SK-N-SH treated with all-trans-retinoic acid at 6 μM for 48 hours (cell line): ENCODE results near the gene KIAA1958.
A peak's percentile ranks its signal among the peaks of the same experiment; 100 is the strongest.
"Not testable (repeated sequence)": the region's sequence is repeated elsewhere in the genome, so short reads cannot be mapped to it uniquely, and the experiment has no call there.

ENCODE experiments used
- ATAC-seq: fragments of 200-7000 bp; cut with Tn5 transposase; 3 replicates; pipeline ENCODE4 v1.9.1; 2020; ENCODE audit warnings: mild to moderate bottlenecking, moderate library complexity
- ARNTL ChIP-seq: fragments of 450-650 bp; formaldehyde crosslinking; IDR thresholded peaks from 2 replicates; pipeline ENCODE4 v1.5.0; 2020; ENCODE audit warnings: low read depth, mild to moderate bottlenecking, moderate library complexity, borderline replicate concordance
- BACH2 ChIP-seq: fragments of 250-450 bp; sonication (Bioruptor Pico); IDR thresholded peaks from 2 replicates; pipeline ENCODE4 v1.9.0; 2021; ENCODE audit warnings: mild to moderate bottlenecking, borderline replicate concordance
- CSDC2 ChIP-seq: fragments of 250-450 bp; sonication (Bioruptor Pico); IDR thresholded peaks from 2 replicates; pipeline ENCODE4 v1.5.0; 2020; ENCODE audit warnings: mild to moderate bottlenecking, moderate library complexity
- CSRNP3 ChIP-seq: fragments of 250-450 bp; sonication (Bioruptor Pico); IDR thresholded peaks from 2 replicates; pipeline ENCODE4 v1.5.1; 2021; ENCODE audit warnings: mild to moderate bottlenecking, moderate library complexity
- ESRRG ChIP-seq: fragments of 250-450 bp; sonication (Bioruptor Pico); IDR thresholded peaks from 2 replicates; pipeline ENCODE4 v1.6.1; 2021; ENCODE audit warnings: mild to moderate bottlenecking
- ISL1 ChIP-seq: fragments of 250-450 bp; sonication (Bioruptor Pico); IDR thresholded peaks from 2 replicates; pipeline ENCODE4 v2.1.2; 2022; ENCODE audit warnings: mild to moderate bottlenecking, moderate library complexity
- OSR1 ChIP-seq: fragments of 250-450 bp; sonication (Bioruptor Pico); IDR thresholded peaks from 2 replicates; pipeline ENCODE4 v1.8.0; 2022; ENCODE audit warnings: moderate library complexity, mild to moderate bottlenecking, inconsistent platforms
- PATZ1 ChIP-seq: fragments of 250-450 bp; sonication (Bioruptor Pico); IDR thresholded peaks from 2 replicates; pipeline ENCODE4 v1.8.0; 2020; ENCODE audit warnings: mild to moderate bottlenecking, moderate library complexity, borderline replicate concordance
- PPARA ChIP-seq: fragments of 250-450 bp; sonication (Bioruptor Pico); IDR thresholded peaks from 2 replicates; pipeline ENCODE4 v1.5.0; 2020; ENCODE audit warnings: mild to moderate bottlenecking, borderline replicate concordance
- RARB ChIP-seq: fragments of 250-450 bp; sonication (Bioruptor Pico); IDR thresholded peaks from 2 replicates; pipeline ENCODE4 v1.8.0; 2021; ENCODE audit warnings: mild to moderate bottlenecking, moderate library complexity
- SNAI2 ChIP-seq: fragments of 250-450 bp; sonication (Bioruptor Pico); IDR thresholded peaks from 2 replicates; pipeline ENCODE4 v1.5.0; 2020; ENCODE audit warnings: mild to moderate bottlenecking, moderate library complexity
- TCF4 ChIP-seq: fragments of 250-450 bp; sonication (Bioruptor Pico); IDR thresholded peaks from 2 replicates; pipeline ENCODE4 v1.8.0; 2021; ENCODE audit warnings: mild to moderate bottlenecking, moderate library complexity, borderline replicate concordance
- ZC3H10 ChIP-seq: fragments of 250-450 bp; sonication (Bioruptor Pico); IDR thresholded peaks from 2 replicates; pipeline ENCODE4 v1.5.1; 2021; ENCODE audit warnings: mild to moderate bottlenecking, moderate library complexity
- ZFP3 ChIP-seq: fragments of 250-450 bp; sonication (Bioruptor Pico); IDR thresholded peaks from 2 replicates; pipeline ENCODE4 v1.5.0; 2020; ENCODE audit warnings: mild to moderate bottlenecking, moderate library complexity
- ZFP30 ChIP-seq: fragments of 450-650 bp; formaldehyde crosslinking; IDR thresholded peaks from 2 replicates; pipeline ENCODE4 v1.5.0; 2022; ENCODE audit warnings: mild to moderate bottlenecking, moderate library complexity
- ZNF565 ChIP-seq: fragments of 450-650 bp; formaldehyde crosslinking; conservative IDR thresholded peaks from 2 replicates; pipeline ENCODE4 v1.5.0; 2020; ENCODE audit warnings: low read depth, mild to moderate bottlenecking, moderate library complexity
- TF ChIP-seq, protein P1 (sequence below): fragments of 250-450 bp; sonication (Bioruptor Pico); IDR thresholded peaks from 2 replicates; pipeline ENCODE4 v1.5.0; 2020; ENCODE audit warnings: mild to moderate bottlenecking, moderate library complexity
- TF ChIP-seq, protein P2 (sequence below): fragments of 250-450 bp; sonication (Bioruptor Pico); IDR thresholded peaks from 2 replicates; pipeline ENCODE4 v1.8.0; 2021; ENCODE audit warnings: low read depth, mild to moderate bottlenecking, moderate library complexity, borderline replicate concordance

KIAA1958 gene

GRCh38 chr9:112586599-112587155 lies 100.0 kb downstream of the KIAA1958 start:
- no peak for ATAC-seq
- TF ChIP-seq CSRNP3 (CRISPR knock-in tag) (no peak), ZFP3 (CRISPR knock-in tag) (no peak), CSDC2 (no peak), TCF4 (CRISPR knock-in tag) (no peak), BACH2 (CRISPR knock-in tag) (no peak)

GRCh38 chr9:112591875-112592274 lies 105.2 kb downstream of the KIAA1958 start:
- not testable (repeated sequence) for ATAC-seq

- ATAC-seq: no peak
- TF ChIP-seq OSR1 (CRISPR knock-in tag) (no peak), ZNF565 (CRISPR knock-in tag) (no peak), PPARA (CRISPR knock-in tag) (no peak), ZFP30 (CRISPR knock-in tag) (no peak), PATZ1 (CRISPR knock-in tag) (no peak), RARB (CRISPR knock-in tag) (no peak), ISL1 (CRISPR knock-in tag) (no peak), CSDC2 (no peak)
These were observed 113.1 kb downstream of the KIAA1958 start for GRCh38 chr9:112599732-112600131.

GRCh38 chr9:112601636-112602035 lies 115.0 kb downstream of the KIAA1958 start:
- no peak for TF ChIP-seq TCF4 (CRISPR knock-in tag)
- no peak for TF ChIP-seq CSDC2
- no peak for TF ChIP-seq OSR1 (CRISPR knock-in tag)
- TF ChIP-seq ISL1 (CRISPR knock-in tag): no peak
- TF ChIP-seq PPARA (CRISPR knock-in tag): no peak
- ATAC-seq: peak; percentile 81

- ATAC-seq: no peak
- TF ChIP-seq SNAI2 (no peak), OSR1 (CRISPR knock-in tag) (no peak)
These were observed 118.2 kb downstream of the KIAA1958 start for GRCh38 chr9:112604790-112605189.

DNA sequence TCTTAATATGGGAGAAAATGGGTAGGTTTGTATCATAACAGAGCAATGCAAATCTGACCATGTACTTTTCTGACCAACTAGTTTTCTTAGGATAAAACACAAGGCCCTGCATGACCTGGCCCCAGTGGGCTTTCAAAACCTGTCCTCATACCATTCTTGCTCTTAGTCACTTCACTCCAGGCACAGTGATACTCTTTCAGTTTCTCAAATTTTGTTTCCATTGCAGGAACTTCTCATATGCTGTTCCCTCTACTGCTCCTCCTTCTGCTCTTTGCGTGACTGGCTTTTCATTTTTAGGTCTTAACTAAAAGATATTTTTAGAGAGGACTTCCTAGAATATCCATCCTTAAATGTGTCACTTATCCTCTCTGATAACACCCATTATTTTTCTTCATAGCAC lies 118.9 kb downstream of the KIAA1958 start:
- ATAC-seq: no peak
- TF ChIP-seq TCF4 (CRISPR knock-in tag) (no peak), CSDC2 (no peak), CSRNP3 (CRISPR knock-in tag) (no peak), PATZ1 (CRISPR knock-in tag) (no peak), BACH2 (CRISPR knock-in tag) (no peak), ZC3H10 (CRISPR knock-in tag) (no peak), OSR1 (CRISPR knock-in tag) (no peak), ARNTL (CRISPR knock-in tag) (no peak), PPARA (CRISPR knock-in tag) (no peak), ESRRG (no peak)
- TF ChIP-seq, protein P1, sequence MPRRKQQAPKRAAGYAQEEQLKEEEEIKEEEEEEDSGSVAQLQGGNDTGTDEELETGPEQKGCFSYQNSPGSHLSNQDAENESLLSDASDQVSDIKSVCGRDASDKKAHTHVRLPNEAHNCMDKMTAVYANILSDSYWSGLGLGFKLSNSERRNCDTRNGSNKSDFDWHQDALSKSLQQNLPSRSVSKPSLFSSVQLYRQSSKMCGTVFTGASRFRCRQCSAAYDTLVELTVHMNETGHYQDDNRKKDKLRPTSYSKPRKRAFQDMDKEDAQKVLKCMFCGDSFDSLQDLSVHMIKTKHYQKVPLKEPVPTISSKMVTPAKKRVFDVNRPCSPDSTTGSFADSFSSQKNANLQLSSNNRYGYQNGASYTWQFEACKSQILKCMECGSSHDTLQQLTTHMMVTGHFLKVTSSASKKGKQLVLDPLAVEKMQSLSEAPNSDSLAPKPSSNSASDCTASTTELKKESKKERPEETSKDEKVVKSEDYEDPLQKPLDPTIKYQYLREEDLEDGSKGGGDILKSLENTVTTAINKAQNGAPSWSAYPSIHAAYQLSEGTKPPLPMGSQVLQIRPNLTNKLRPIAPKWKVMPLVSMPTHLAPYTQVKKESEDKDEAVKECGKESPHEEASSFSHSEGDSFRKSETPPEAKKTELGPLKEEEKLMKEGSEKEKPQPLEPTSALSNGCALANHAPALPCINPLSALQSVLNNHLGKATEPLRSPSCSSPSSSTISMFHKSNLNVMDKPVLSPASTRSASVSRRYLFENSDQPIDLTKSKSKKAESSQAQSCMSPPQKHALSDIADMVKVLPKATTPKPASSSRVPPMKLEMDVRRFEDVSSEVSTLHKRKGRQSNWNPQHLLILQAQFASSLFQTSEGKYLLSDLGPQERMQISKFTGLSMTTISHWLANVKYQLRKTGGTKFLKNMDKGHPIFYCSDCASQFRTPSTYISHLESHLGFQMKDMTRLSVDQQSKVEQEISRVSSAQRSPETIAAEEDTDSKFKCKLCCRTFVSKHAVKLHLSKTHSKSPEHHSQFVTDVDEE: no peak
- TF ChIP-seq, protein P2, sequence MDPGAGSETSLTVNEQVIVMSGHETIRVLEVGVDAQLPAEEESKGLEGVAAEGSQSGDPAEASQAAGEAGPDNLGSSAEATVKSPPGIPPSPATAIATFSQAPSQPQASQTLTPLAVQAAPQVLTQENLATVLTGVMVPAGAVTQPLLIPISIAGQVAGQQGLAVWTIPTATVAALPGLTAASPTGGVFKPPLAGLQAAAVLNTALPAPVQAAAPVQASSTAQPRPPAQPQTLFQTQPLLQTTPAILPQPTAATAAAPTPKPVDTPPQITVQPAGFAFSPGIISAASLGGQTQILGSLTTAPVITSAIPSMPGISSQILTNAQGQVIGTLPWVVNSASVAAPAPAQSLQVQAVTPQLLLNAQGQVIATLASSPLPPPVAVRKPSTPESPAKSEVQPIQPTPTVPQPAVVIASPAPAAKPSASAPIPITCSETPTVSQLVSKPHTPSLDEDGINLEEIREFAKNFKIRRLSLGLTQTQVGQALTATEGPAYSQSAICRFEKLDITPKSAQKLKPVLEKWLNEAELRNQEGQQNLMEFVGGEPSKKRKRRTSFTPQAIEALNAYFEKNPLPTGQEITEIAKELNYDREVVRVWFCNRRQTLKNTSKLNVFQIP (CRISPR knock-in tag): no peak
